ENCODE measurements around the gene MYBPC3. TPM values are rescaled to one million over a fixed set of nuclear protein-coding genes. Genes with fewer than 3 reads are reported as not detected.

MYBPC3 gene
- total RNA-seq, 1 experiment from 2014 or later: not detected

DNA sequence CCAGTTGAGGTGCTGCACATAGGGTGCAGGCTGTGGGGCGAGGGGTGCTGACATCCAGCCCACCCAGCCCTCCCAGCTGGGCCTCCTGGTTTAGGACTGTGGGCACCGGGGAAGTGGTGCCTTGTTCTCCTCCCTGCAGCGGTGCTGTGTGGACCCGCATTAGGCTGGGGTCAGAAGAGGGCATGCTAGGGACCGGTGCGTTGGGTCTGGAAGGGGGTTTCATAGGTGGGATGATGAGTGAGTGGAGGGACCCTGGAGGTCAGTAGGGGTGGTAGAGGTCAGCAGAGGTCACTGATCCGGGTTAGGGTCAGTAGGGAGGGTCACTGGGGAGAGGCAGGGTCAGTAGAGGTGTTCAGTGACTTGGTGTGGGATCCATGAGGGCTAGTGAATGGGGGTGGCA, 6.7 kb upstream of the MYBPC3 start:
- intact Hi-C loops (cut with micrococcal nuclease; ENCODE audit: unreplicated experiment): loop anchor here (5.0 to 10.0 kb wide), 2 partner anchors 104 to 182 kb away; partner anchors contain the start of genes ARFGAP2 and NR1H3
- no TSS peak for BruUV-seq (replicated peaks)
- TF ChIP-seq, protein P1, sequence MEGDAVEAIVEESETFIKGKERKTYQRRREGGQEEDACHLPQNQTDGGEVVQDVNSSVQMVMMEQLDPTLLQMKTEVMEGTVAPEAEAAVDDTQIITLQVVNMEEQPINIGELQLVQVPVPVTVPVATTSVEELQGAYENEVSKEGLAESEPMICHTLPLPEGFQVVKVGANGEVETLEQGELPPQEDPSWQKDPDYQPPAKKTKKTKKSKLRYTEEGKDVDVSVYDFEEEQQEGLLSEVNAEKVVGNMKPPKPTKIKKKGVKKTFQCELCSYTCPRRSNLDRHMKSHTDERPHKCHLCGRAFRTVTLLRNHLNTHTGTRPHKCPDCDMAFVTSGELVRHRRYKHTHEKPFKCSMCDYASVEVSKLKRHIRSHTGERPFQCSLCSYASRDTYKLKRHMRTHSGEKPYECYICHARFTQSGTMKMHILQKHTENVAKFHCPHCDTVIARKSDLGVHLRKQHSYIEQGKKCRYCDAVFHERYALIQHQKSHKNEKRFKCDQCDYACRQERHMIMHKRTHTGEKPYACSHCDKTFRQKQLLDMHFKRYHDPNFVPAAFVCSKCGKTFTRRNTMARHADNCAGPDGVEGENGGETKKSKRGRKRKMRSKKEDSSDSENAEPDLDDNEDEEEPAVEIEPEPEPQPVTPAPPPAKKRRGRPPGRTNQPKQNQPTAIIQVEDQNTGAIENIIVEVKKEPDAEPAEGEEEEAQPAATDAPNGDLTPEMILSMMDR (IDR thresholded peaks at IDR 0.05; ENCODE audit: unreplicated experiment): no peak

DNA sequence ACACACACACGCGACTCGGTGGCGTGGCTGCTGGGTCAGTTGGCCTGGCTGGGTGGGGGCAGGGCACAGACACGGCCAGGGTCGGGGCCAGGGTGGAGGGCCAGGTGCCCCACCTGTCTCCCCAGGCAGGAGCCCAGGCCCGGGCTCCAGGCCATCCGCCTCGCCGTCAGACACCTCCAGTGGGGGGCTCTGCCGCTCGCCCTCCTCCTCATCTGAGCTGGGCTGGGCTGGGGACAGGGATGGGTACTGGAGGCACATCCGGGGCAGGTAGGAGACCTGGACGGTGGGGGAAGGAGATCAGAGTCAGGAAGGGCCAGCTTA, 6.2 kb upstream of the MYBPC3 start:
- Mint-ChIP-seq H3K4me1 (ENCODE audit: low read depth, unreplicated experiment) (no peaks in the 10 kb centered on the region), H3K27me3 (ENCODE audit: unreplicated experiment) (no peaks in the 10 kb centered on the region), H3K9me3 (ENCODE audit: low read depth, unreplicated experiment) (no peaks in the 10 kb centered on the region), H3K27ac (ENCODE audit: unreplicated experiment) (no peak overlapping the region), H3K36me3 (ENCODE audit: insufficient read depth, unreplicated experiment) (no peaks in the 10 kb centered on the region), H3K4me3 (ENCODE audit: low read depth, unreplicated experiment) (no peak overlapping the region)
- CTCF ChIA-PET: no interaction called here
- TF ChIP-seq, protein P1 (IDR thresholded peaks at IDR 0.05; ENCODE audit: unreplicated experiment): no peak
- DNase-seq: no peak
- intact Hi-C loops (cut with micrococcal nuclease; ENCODE audit: unreplicated experiment): loop anchor here (5.0 to 10.0 kb wide), 2 partner anchors 104 to 181 kb away; partner anchors contain the start of genes ARFGAP2 and NR1H3
- BruUV-seq (replicated peaks): no TSS peak

More for the DNA sequence above, 6.7 kb upstream of the MYBPC3 start:
- DNase-seq: no peak
- H3K9me3 Mint-ChIP-seq (ENCODE audit: low read depth, unreplicated experiment): no peaks in the 10 kb centered on the region
- no peak overlapping the region for H3K27ac Mint-ChIP-seq (ENCODE audit: unreplicated experiment)
- H3K36me3 Mint-ChIP-seq (ENCODE audit: insufficient read depth, unreplicated experiment): no peaks in the 10 kb centered on the region
- H3K27me3 Mint-ChIP-seq (ENCODE audit: unreplicated experiment): peaks cover 2% of the 10 kb centered on the region
- H3K4me3 Mint-ChIP-seq (ENCODE audit: low read depth, unreplicated experiment): no peak overlapping the region
- no peaks in the 10 kb centered on the region for H3K4me1 Mint-ChIP-seq (ENCODE audit: low read depth, unreplicated experiment)
- CTCF ChIA-PET: no interaction called here

GRCh38 chr11:47357985-47358730, 5.7 kb upstream of the MYBPC3 start:
- DNase-seq: no peak
- CTCF ChIA-PET: interaction anchor here (0.6 kb wide), 1 partner anchor 13 kb away, joined by 4 read pairs; no protein-coding TSS in a partner anchor
- Mint-ChIP-seq H3K4me3 (ENCODE audit: low read depth, unreplicated experiment) (no peak overlapping the region), H3K36me3 (ENCODE audit: insufficient read depth, unreplicated experiment) (no peaks in the 10 kb centered on the region), H3K4me1 (ENCODE audit: low read depth, unreplicated experiment) (no peaks in the 10 kb centered on the region), H3K9me3 (ENCODE audit: low read depth, unreplicated experiment) (no peaks in the 10 kb centered on the region), H3K27ac (ENCODE audit: unreplicated experiment) (no peak overlapping the region), H3K27me3 (ENCODE audit: unreplicated experiment) (no peaks in the 10 kb centered on the region)
- intact Hi-C loops (cut with micrococcal nuclease; ENCODE audit: unreplicated experiment): loop anchor here (5.0 to 10.0 kb wide), 2 partner anchors 103 to 181 kb away; partner anchors contain the start of genes ARFGAP2 and NR1H3
- TF ChIP-seq, protein P1 (IDR thresholded peaks at IDR 0.05; ENCODE audit: unreplicated experiment): no peak
- no TSS peak for BruUV-seq (replicated peaks)

- no peak overlapping the region for H3K27ac Mint-ChIP-seq (ENCODE audit: unreplicated experiment)
- H3K9me3 Mint-ChIP-seq (ENCODE audit: low read depth, unreplicated experiment): no peaks in the 10 kb centered on the region
- no peaks in the 10 kb centered on the region for H3K36me3 Mint-ChIP-seq (ENCODE audit: insufficient read depth, unreplicated experiment)
- BruUV-seq (replicated peaks): no TSS peak
- CTCF ChIA-PET: interaction anchor here (0.7 kb wide), 1 partner anchor 43 kb away, joined by 4 read pairs; no protein-coding TSS in a partner anchor
- H3K27me3 Mint-ChIP-seq (ENCODE audit: unreplicated experiment): no peaks in the 10 kb centered on the region
- no peak overlapping the region for H3K4me3 Mint-ChIP-seq (ENCODE audit: low read depth, unreplicated experiment)
- DNase-seq: no peak
- no peaks in the 10 kb centered on the region for H3K4me1 Mint-ChIP-seq (ENCODE audit: low read depth, unreplicated experiment)
- intact Hi-C loops (cut with micrococcal nuclease; ENCODE audit: unreplicated experiment): loop anchor here (5.0 to 10.0 kb wide), 2 partner anchors 102 to 180 kb away; partner anchors contain the start of genes ARFGAP2 and NR1H3
- TF ChIP-seq, protein P1 (IDR thresholded peaks at IDR 0.05; ENCODE audit: unreplicated experiment): no peak
These were observed 4.5 kb upstream of the MYBPC3 start for GRCh38 chr11:47356998-47357329.

All from Calu3 (cell line).